Endothelial cell of umbilical vein (primary cell): ENCODE measurements around the gene NTNG1. TPM values are rescaled to one million over a fixed set of nuclear protein-coding genes. Genes with fewer than 3 reads are reported as not detected.

Source experiments
- BruUV-seq: library from RNA; stranded (reverse); fragments of 400-500 nt; replicated peaks from 2 replicates; lab custom pipeline; 2021; lab: Mats Ljungman, UMichigan
- CTCF ChIA-PET: fragments of 300-600, 350-600 bp; sonication (Branson Sonifier 250); formaldehyde crosslinking; loops from one replicate; lab custom pipeline; 2021; ENCODE audit warnings: antibody characterized with exemption, inconsistent platforms; lab: Charles Lee
- POLR2A ChIA-PET: fragments of 300-600, 350-600 bp; sonication (Branson Sonifier 250); formaldehyde crosslinking; loops from one replicate; lab custom pipeline; 2021; ENCODE audit warnings: antibody characterized with exemption, inconsistent platforms; lab: Charles Lee
- DNase-seq: peaks from one replicate; pipeline ENCODE4 v3.0.0-alpha.2; 2011; ENCODE audit warnings: low read depth, low spot score
- FAIRE-seq: peaks from 2 replicates; lab custom pipeline; 2011; peaks lifted over from hg19 to GRCh38; lab: Jason Lieb, UNC
- H2AFZ ChIP-seq: 2 replicates; pipeline ENCODE4 v1.6.0; 2012; ENCODE audit warnings: low read depth, low read length, control low read depth, inconsistent platforms
- H3K27ac ChIP-seq: 2 replicates; pipeline ENCODE4 v1.5.1; 2011; ENCODE audit warnings: low read depth, mild to moderate bottlenecking, control low read depth, low read length, moderate library complexity; ENCODE audit not compliant: insufficient read depth
- H3K27me3 ChIP-seq, 2 experiments: 2 replicates each; pipeline versions ENCODE4 v1.6.0 to v1.6.1; 2011; ENCODE audit warnings: low read length in 2 of 2, mixed read lengths in 1 of 2; ENCODE audit not compliant: control insufficient read depth in 2 of 2, insufficient read depth in 2 of 2
- H3K36me3 ChIP-seq, 2 experiments: 2 replicates in 1 of 2; 3 replicates in 1 of 2; pipeline ENCODE4 v1.5.1; 2011; ENCODE audit warnings: low read length in 2 of 2, mild to moderate bottlenecking in 1 of 2, moderate library complexity in 1 of 2; ENCODE audit not compliant: control insufficient read depth in 2 of 2, insufficient read depth in 2 of 2; ENCODE audit errors: extremely low read depth in 1 of 2
- H3K4me1 ChIP-seq: 3 replicates; pipeline ENCODE4 v1.5.1; 2011; ENCODE audit warnings: mild to moderate bottlenecking, low read length; ENCODE audit not compliant: control insufficient read depth, insufficient read depth; ENCODE audit errors: extremely low read depth
- H3K4me2 ChIP-seq: 2 replicates; pipeline ENCODE4 v1.6.1; 2011; ENCODE audit warnings: low read length, control low read depth, mixed read lengths; ENCODE audit not compliant: insufficient read depth
- H3K4me3 ChIP-seq, 3 experiments: fragments of 200-600 bp in 1 of 3; sonication (generic), shearing (Covaris generic) in 1 of 3; replicated peaks in 1 of 3; 2 replicates each; pipeline ENCODE4 v1.5.1; 2011 to 2016; ENCODE audit warnings: control low read depth in 3 of 3, low read length in 3 of 3, mild to moderate bottlenecking in 2 of 3, inconsistent platforms in 1 of 3, low read depth in 1 of 3, moderate library complexity in 1 of 3; ENCODE audit not compliant: insufficient read depth in 1 of 3
- H3K79me2 ChIP-seq: 2 replicates; pipeline ENCODE4 v1.6.0; 2012; ENCODE audit warnings: low read length, inconsistent platforms; ENCODE audit not compliant: control insufficient read depth, insufficient read depth
- H3K9ac ChIP-seq: replicated peaks from 2 replicates; pipeline ENCODE3; 2011; ENCODE audit warnings: low read length, control low read depth; ENCODE audit not compliant: insufficient read depth; ENCODE audit errors: extremely low read depth
- H3K9me1 ChIP-seq: replicated peaks from 3 replicates; pipeline ENCODE4 v1.6.0; 2011; ENCODE audit warnings: mild to moderate bottlenecking, low read length; ENCODE audit not compliant: control insufficient read depth, insufficient read depth; ENCODE audit errors: extremely low read depth
- H3K9me3 ChIP-seq: replicated peaks from 2 replicates; pipeline ENCODE4 v1.5.1; 2012; ENCODE audit warnings: low read length, inconsistent platforms; ENCODE audit not compliant: control insufficient read depth, insufficient read depth
- H4K20me1 ChIP-seq: replicated peaks from 2 replicates; pipeline ENCODE3; 2011; ENCODE audit warnings: mild to moderate bottlenecking, low read length; ENCODE audit not compliant: control insufficient read depth, insufficient read depth; ENCODE audit errors: extremely low read depth
- CTCF ChIP-seq, 2 donors: IDR thresholded peaks; 1 replicate in 1 of 2; 2 replicates in 1 of 2; pipeline ENCODE4 v1.5.1; 2011; ENCODE audit warnings: low read length in 2 of 2, mild to moderate bottlenecking in 2 of 2, moderate library complexity in 2 of 2, control low read depth in 1 of 2, inconsistent platforms in 1 of 2, low read depth in 1 of 2; ENCODE audit not compliant: insufficient read depth in 1 of 2; ENCODE audit errors: extremely low read depth in 1 of 2
- EZH2 ChIP-seq: IDR thresholded peaks from 2 replicates; pipeline ENCODE4 v1.6.1; 2012; ENCODE audit warnings: borderline replicate concordance, low read depth, mild to moderate bottlenecking, moderate library complexity, low read length, inconsistent platforms; ENCODE audit not compliant: severe bottlenecking
- FOS ChIP-seq: IDR thresholded peaks from 2 replicates; pipeline ENCODE4 v1.6.1; 2011; ENCODE audit warnings: mild to moderate bottlenecking, low read length, moderate library complexity, borderline replicate concordance; ENCODE audit not compliant: insufficient read depth
- GATA2 ChIP-seq: IDR thresholded peaks from 2 replicates; pipeline ENCODE4 v1.7.0; 2011; ENCODE audit warnings: low read depth, mild to moderate bottlenecking, moderate library complexity, mixed read lengths, low read length; ENCODE audit not compliant: insufficient read length, insufficient read depth
- JUN ChIP-seq: IDR thresholded peaks from 2 replicates; pipeline ENCODE4 v1.6.1; 2011; ENCODE audit warnings: borderline replicate concordance, low read depth; ENCODE audit not compliant: insufficient read length, insufficient read depth
- MYC ChIP-seq: IDR thresholded peaks from one replicate; pipeline ENCODE4 v1.6.1; 2011; ENCODE audit warnings: mild to moderate bottlenecking, low read depth, low read length
- POLR2A ChIP-seq: IDR thresholded peaks from 2 replicates; pipeline ENCODE4 v1.6.1; 2012; ENCODE audit warnings: low read depth, mild to moderate bottlenecking, control low read depth, low read length
- POLR2AphosphoS5 ChIP-seq: IDR thresholded peaks from 2 replicates; pipeline ENCODE4 v1.6.1; 2012; ENCODE audit warnings: low read depth, mild to moderate bottlenecking, control low read depth, low read length, moderate library complexity; ENCODE audit not compliant: insufficient read depth
- dilution Hi-C: fragments of 300-500 bp; cut with MboI; formaldehyde crosslinking; loops from one replicate; pipeline ENCODE4 v1.15.0; 2019; ENCODE audit warnings: low sequenced_read_pairs; ENCODE audit not compliant: extremely low pct_ligation_motif_present
- intact Hi-C: fragments of 100-400 bp; cut with micrococcal nuclease; formaldehyde crosslinking; loops from one replicate; pipeline ENCODE4 v1.10.0; 2022
- polyA plus RNA-seq, 4 experiments: library from polyadenylated mRNA; depleted of rRNA in 3 of 4; stranded (reverse) in 3 of 4; unstranded in 1 of 4; fragments of >200 nt; gene quantifications; 2 replicates each; pipeline versions ENCODE4 v1.2.1 to v1.2.3, GENCODE V29; 2011 to 2012; ENCODE audit warnings: missing spikeins in 1 of 4
- total RNA-seq: library from RNA; stranded (reverse); gene quantifications from 2 replicates; pipeline ENCODE4 v1.2.3, GENCODE V29; 2021
- TF ChIP-seq, protein P1 (sequence below): IDR thresholded peaks from 2 replicates; pipeline ENCODE4 v1.6.1; 2011; ENCODE audit not compliant: insufficient read depth, insufficient read length

Gene NTNG1
- total and polyA plus RNA-seq, 2 donors (not counting 3 experiments of a cell fraction or from before 2014, with no cell fraction given): not detected

- no TSS peak for BruUV-seq
- CTCF ChIA-PET: no interaction called here
Measured at GRCh38 chr1:107098961-107099360, 41.9 kb upstream of the NTNG1 start.

More at GRCh38 chr1:107098961-107099360, 41.9 kb upstream of the NTNG1 start:
- Histone ChIP-seq H3K79me2 (no peaks in the 10 kb centered on the region), H3K36me3 (no peaks in the 10 kb centered on the region), H2AFZ (no peak overlapping the region), H3K9me3 (no peaks in the 10 kb centered on the region), H3K9me1 (no peaks in the 10 kb centered on the region), H3K27me3 (no peaks in the 10 kb centered on the region), H3K4me2 (no peak overlapping the region), H3K27ac (no peak overlapping the region), H3K4me1 (no peaks in the 10 kb centered on the region), H3K9ac (no peak overlapping the region), H3K4me3 (no peak overlapping the region), H4K20me1 (no peaks in the 10 kb centered on the region)
- intact Hi-C loops (no loop called here), dilution Hi-C loops (no loop called here)
- POLR2A ChIA-PET: no interaction called here
- DNase-seq (no peak), FAIRE-seq (no peak)
- TF ChIP-seq GATA2 (no peak), POLR2A (no peak), JUN (no peak), MYC (no peak), CTCF (IDR thresholded peaks at IDR 0.05; ENCODE audit: extremely low read depth in 1 of 2, insufficient read depth in 1 of 2, low read depth in 1 of 2, low read length in 2 of 2) (no peak), FOS (no peak), EZH2 (no peak), POLR2AphosphoS5 (no peak)
- TF ChIP-seq, protein P1, sequence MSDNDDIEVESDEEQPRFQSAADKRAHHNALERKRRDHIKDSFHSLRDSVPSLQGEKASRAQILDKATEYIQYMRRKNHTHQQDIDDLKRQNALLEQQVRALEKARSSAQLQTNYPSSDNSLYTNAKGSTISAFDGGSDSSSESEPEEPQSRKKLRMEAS: no peak
